HAP-1 (cell line): ENCODE results near the gene RWDD4.

Experiments used
- DNase-seq, 2 experiments: peaks; one replicate each; pipeline ENCODE4 v3.0.0-alpha.2; 2016 to 2020; ENCODE audit warnings: low spot score in 2 of 2
- H3K27me3 ChIP-seq: fragments of 250-450 bp; sonication (Bioruptor Pico); 2 replicates; pipeline ENCODE4 v1.5.1; 2020; ENCODE audit warnings: low read depth, mild to moderate bottlenecking, moderate library complexity
- H3K36me3 ChIP-seq: fragments of 250-450 bp; sonication (Bioruptor Pico); replicated peaks from 2 replicates; pipeline ENCODE4 v1.5.1; 2020; ENCODE audit warnings: mild to moderate bottlenecking
- H3K4me1 ChIP-seq: fragments of 250-450 bp; sonication (Bioruptor Pico); 2 replicates; pipeline ENCODE4 v1.5.1; 2020; ENCODE audit warnings: mild to moderate bottlenecking
- H3K4me3 ChIP-seq: fragments of 250-450 bp; sonication (Bioruptor Pico); 2 replicates; pipeline ENCODE4 v1.5.1; 2020; ENCODE audit warnings: mild to moderate bottlenecking, moderate library complexity
- H3K9me3 ChIP-seq: fragments of 250-450 bp; sonication (Bioruptor Pico); 2 replicates; pipeline ENCODE4 v1.5.1; 2020; ENCODE audit warnings: mild to moderate bottlenecking, moderate library complexity
- in situ Hi-C: fragments of 300-500 bp; cut with MboI; formaldehyde crosslinking; loops from 3 replicates; pipeline ENCODE4 v1.14.3; 2020; ENCODE audit warnings: low sequenced_read_pairs, inconsistent platforms, mixed read lengths

The RWDD4 gene

GRCh38 chr4:183659872-183660242, 872 bp upstream of the RWDD4 start:
- Histone ChIP-seq H3K4me1 (peaks cover 14% of the 10 kb centered on the region), H3K4me3 (peak overlapping the region; percentile 55), H3K9me3 (no peaks in the 10 kb centered on the region), H3K36me3 (no peaks in the 10 kb centered on the region; the same call in 1 of the 2 replicates), H3K27me3 (no peaks in the 10 kb centered on the region)
- DNase-seq = peak in 1 of 2 experiments; percentile 18
- in situ Hi-C loops = no loop called here

GRCh38 chr4:183658362-183659028, 490 bp downstream of the RWDD4 start:
- H3K36me3 ChIP-seq = peaks cover 6% of the 10 kb centered on the region; the same call in 1 of the 2 replicates
- DNase-seq = peak; percentile 7 to 22
- no peaks in the 10 kb centered on the region for H3K27me3 ChIP-seq
- in situ Hi-C loops = no loop called here
- H3K9me3 ChIP-seq = no peaks in the 10 kb centered on the region
- H3K4me1 ChIP-seq = peaks cover 16% of the 10 kb centered on the region
- H3K4me3 ChIP-seq = peak overlapping the region; percentile 55

GRCh38 chr4:183657564-183657963, 1.4 kb downstream of the RWDD4 start:
- Histone ChIP-seq H3K9me3 (no peaks in the 10 kb centered on the region), H3K27me3 (no peaks in the 10 kb centered on the region), H3K4me1 (peaks cover 18% of the 10 kb centered on the region), H3K36me3 (peaks cover 12% of the 10 kb centered on the region), H3K4me3 (peak overlapping the region; percentile 55)
- in situ Hi-C loops = no loop called here
- DNase-seq = no peak

- no peaks in the 10 kb centered on the region for H3K4me1 ChIP-seq
- H3K4me3 ChIP-seq = no peak overlapping the region
- no peaks in the 10 kb centered on the region for H3K27me3 ChIP-seq
- no peak for DNase-seq
- peaks cover 40% of the 10 kb centered on the region for H3K36me3 ChIP-seq
- no peaks in the 10 kb centered on the region for H3K9me3 ChIP-seq
- in situ Hi-C loops = no loop called here
These were observed 13.7 kb downstream of the RWDD4 start for GRCh38 chr4:183645326-183645725.

- in situ Hi-C loops = no loop called here
- DNase-seq = no peak
- H3K4me1 ChIP-seq = no peaks in the 10 kb centered on the region
These were observed 19.7 kb downstream of the RWDD4 start for GRCh38 chr4:183639291-183639690.

GRCh38 chr4:183638436-183638835, 20.5 kb downstream of the RWDD4 start:
- Histone ChIP-seq H3K36me3 (peaks cover 8% of the 10 kb centered on the region; the same call in 1 of the 2 replicates), H3K9me3 (no peaks in the 10 kb centered on the region), H3K4me1 (peaks cover 4% of the 10 kb centered on the region), H3K27me3 (no peaks in the 10 kb centered on the region), H3K4me3 (no peak overlapping the region)
- in situ Hi-C loops = no loop called here
- no peak for DNase-seq

More at GRCh38 chr4:183639291-183639690, 19.7 kb downstream of the RWDD4 start:
- Histone ChIP-seq H3K4me3 (no peak overlapping the region), H3K36me3 (peaks cover 16% of the 10 kb centered on the region), H3K27me3 (no peaks in the 10 kb centered on the region), H3K9me3 (no peaks in the 10 kb centered on the region)

GRCh38 chr4:183637461-183637860, 21.5 kb downstream of the RWDD4 start:
- no peak for DNase-seq
- Histone ChIP-seq H3K4me3 (no peak overlapping the region), H3K27me3 (no peaks in the 10 kb centered on the region), H3K4me1 (peaks cover 5% of the 10 kb centered on the region), H3K9me3 (no peaks in the 10 kb centered on the region), H3K36me3 (peaks cover 6% of the 10 kb centered on the region; the same call in 1 of the 2 replicates)
- in situ Hi-C loops = no loop called here

GRCh38 chr4:183636923-183637322, 22.1 kb downstream of the RWDD4 start:
- in situ Hi-C loops = no loop called here
- Histone ChIP-seq H3K4me3 (no peak overlapping the region), H3K27me3 (no peaks in the 10 kb centered on the region), H3K36me3 (peaks cover 4% of the 10 kb centered on the region; the same call in 1 of the 2 replicates), H3K4me1 (peaks cover 5% of the 10 kb centered on the region), H3K9me3 (no peaks in the 10 kb centered on the region)
- DNase-seq = no peak

- in situ Hi-C loops = no loop called here
- H3K9me3 ChIP-seq = no peaks in the 10 kb centered on the region
- H3K4me3 ChIP-seq = no peak overlapping the region
- H3K36me3 ChIP-seq = peaks cover 4% of the 10 kb centered on the region; the same call in 1 of the 2 replicates
- no peak for DNase-seq
- peaks cover 5% of the 10 kb centered on the region for H3K4me1 ChIP-seq
- H3K27me3 ChIP-seq = no peaks in the 10 kb centered on the region
These were observed 22.5 kb downstream of the RWDD4 start for GRCh38 chr4:183636503-183636902.

- H3K4me3 ChIP-seq = no peak overlapping the region
- H3K36me3 ChIP-seq = peaks cover 4% of the 10 kb centered on the region; the same call in 1 of the 2 replicates
- in situ Hi-C loops = no loop called here
- no peaks in the 10 kb centered on the region for H3K27me3 ChIP-seq
- H3K9me3 ChIP-seq = no peaks in the 10 kb centered on the region
- no peak for DNase-seq
- H3K4me1 ChIP-seq = peaks cover 5% of the 10 kb centered on the region
These were observed 23.2 kb downstream of the RWDD4 start for GRCh38 chr4:183635741-183636140.

- Histone ChIP-seq H3K4me3 (no peak overlapping the region), H3K4me1 (peaks cover 5% of the 10 kb centered on the region), H3K36me3 (peaks cover 4% of the 10 kb centered on the region; the same call in 1 of the 2 replicates), H3K27me3 (no peaks in the 10 kb centered on the region), H3K9me3 (no peaks in the 10 kb centered on the region)
- in situ Hi-C loops = no loop called here
- no peak for DNase-seq
These were observed 23.7 kb downstream of the RWDD4 start for GRCh38 chr4:183635321-183635720.

- Histone ChIP-seq H3K27me3 (no peaks in the 10 kb centered on the region), H3K4me1 (peaks cover 5% of the 10 kb centered on the region), H3K36me3 (peaks cover 2% of the 10 kb centered on the region; the same call in 1 of the 2 replicates), H3K4me3 (no peak overlapping the region), H3K9me3 (no peaks in the 10 kb centered on the region)
- in situ Hi-C loops = no loop called here
- DNase-seq = peak in 1 of 2 experiments; percentile 25
These were observed 25.2 kb downstream of the RWDD4 start for GRCh38 chr4:183633476-183634400.

GRCh38 chr4:183632689-183633088, 26.3 kb downstream of the RWDD4 start:
- Histone ChIP-seq H3K4me3 (no peak overlapping the region), H3K36me3 (no peaks in the 10 kb centered on the region)
- in situ Hi-C loops = no loop called here

More at GRCh38 chr4:183632689-183633088, 26.3 kb downstream of the RWDD4 start:
- Histone ChIP-seq H3K27me3 (no peaks in the 10 kb centered on the region), H3K9me3 (no peaks in the 10 kb centered on the region), H3K4me1 (peaks cover 5% of the 10 kb centered on the region)
- DNase-seq = no peak
